WTC11 (cell line): ENCODE results near the gene SMIM41. TPM values are rescaled to one million over a fixed set of nuclear protein-coding genes. Genes with fewer than 3 reads are reported as not detected.
A peak's percentile ranks its signal among the peaks of the same experiment; 100 is the strongest.

Experiments
- ATAC-seq: fragments of 200-7000 bp; cut with Tn5 transposase; 2 replicates; pipeline ENCODE4 v1.10.0; 2021; ENCODE audit warnings: mild to moderate bottlenecking, moderate library complexity
- CTCF ChIA-PET: fragments of 300-600 bp; sonication (Branson Sonifier 250); formaldehyde crosslinking; loops from one replicate; lab custom pipeline; 2021; ENCODE audit warnings: antibody characterized with exemption; lab: Charles Lee
- POLR2A ChIA-PET: fragments of 350-600 bp; sonication (Branson Sonifier 250); formaldehyde crosslinking; loops from one replicate; lab custom pipeline; 2021; ENCODE audit warnings: antibody characterized with exemption; lab: Charles Lee
- DNase-seq: peaks from one replicate; pipeline ENCODE4 v3.0.0; 2021; ENCODE audit warnings: low spot score
- H3K27ac Mint-ChIP-seq: 2 replicates; pipeline ENCODE4 v1.8.0; 2021; ENCODE audit warnings: mixed read lengths
- H3K27me3 Mint-ChIP-seq: 2 replicates; pipeline ENCODE4 v1.8.0; 2021; ENCODE audit warnings: low read depth, mild to moderate bottlenecking, moderate library complexity, mixed read lengths
- H3K36me3 Mint-ChIP-seq: 2 replicates; pipeline ENCODE4 v1.8.0; 2021; ENCODE audit warnings: mixed read lengths
- H3K4me1 Mint-ChIP-seq: 2 replicates; pipeline ENCODE4 v1.8.0; 2022; ENCODE audit warnings: mixed read lengths
- H3K4me3 Mint-ChIP-seq: 2 replicates; pipeline ENCODE4 v1.8.0; 2021; ENCODE audit warnings: mild to moderate bottlenecking, moderate library complexity, mixed read lengths
- H3K9me3 Mint-ChIP-seq: 2 replicates; pipeline ENCODE4 v1.8.0; 2021; ENCODE audit warnings: mixed read lengths
- NR2C2 ChIP-seq: sonication (generic); formaldehyde crosslinking; IDR thresholded peaks from 2 replicates; pipeline ENCODE4 v1.8.0; 2022; ENCODE audit warnings: mild to moderate bottlenecking, missing genetic modification reagents
- RELA ChIP-seq: sonication (generic); formaldehyde crosslinking; IDR thresholded peaks from 2 replicates; pipeline ENCODE4 v1.8.1; 2022; ENCODE audit warnings: missing genetic modification reagents, mild to moderate bottlenecking, borderline replicate concordance
- total RNA-seq: library from RNA; stranded (reverse); gene quantifications from 3 replicates; pipeline ENCODE4 v1.2.3, GENCODE V29; 2021
- TF ChIP-seq, protein P1 (sequence below): fragments of 250-450 bp; sonication (Bioruptor Pico); IDR thresholded peaks from 2 replicates; pipeline ENCODE4 v1.8.0; 2021; ENCODE audit warnings: mild to moderate bottlenecking
- TF ChIP-seq, protein P2 (sequence below): fragments of 250-450 bp; sonication (Bioruptor Pico); IDR thresholded peaks from 2 replicates; pipeline ENCODE4 v2.1.2; 2022; ENCODE audit warnings: mild to moderate bottlenecking, moderate library complexity
- TF ChIP-seq, protein P3 (sequence below): fragments of 250-450 bp; sonication (Bioruptor Pico); IDR thresholded peaks from 2 replicates; pipeline ENCODE4 v1.9.0; 2021; ENCODE audit warnings: mild to moderate bottlenecking
- TF ChIP-seq, protein P4 (sequence below): sonication (generic); formaldehyde crosslinking; IDR thresholded peaks from 2 replicates; pipeline ENCODE4 v1.8.0; 2022; ENCODE audit warnings: missing genetic modification reagents

The SMIM41 gene
- total RNA-seq, 1 experiment from 2014 or later = not detected

DNA sequence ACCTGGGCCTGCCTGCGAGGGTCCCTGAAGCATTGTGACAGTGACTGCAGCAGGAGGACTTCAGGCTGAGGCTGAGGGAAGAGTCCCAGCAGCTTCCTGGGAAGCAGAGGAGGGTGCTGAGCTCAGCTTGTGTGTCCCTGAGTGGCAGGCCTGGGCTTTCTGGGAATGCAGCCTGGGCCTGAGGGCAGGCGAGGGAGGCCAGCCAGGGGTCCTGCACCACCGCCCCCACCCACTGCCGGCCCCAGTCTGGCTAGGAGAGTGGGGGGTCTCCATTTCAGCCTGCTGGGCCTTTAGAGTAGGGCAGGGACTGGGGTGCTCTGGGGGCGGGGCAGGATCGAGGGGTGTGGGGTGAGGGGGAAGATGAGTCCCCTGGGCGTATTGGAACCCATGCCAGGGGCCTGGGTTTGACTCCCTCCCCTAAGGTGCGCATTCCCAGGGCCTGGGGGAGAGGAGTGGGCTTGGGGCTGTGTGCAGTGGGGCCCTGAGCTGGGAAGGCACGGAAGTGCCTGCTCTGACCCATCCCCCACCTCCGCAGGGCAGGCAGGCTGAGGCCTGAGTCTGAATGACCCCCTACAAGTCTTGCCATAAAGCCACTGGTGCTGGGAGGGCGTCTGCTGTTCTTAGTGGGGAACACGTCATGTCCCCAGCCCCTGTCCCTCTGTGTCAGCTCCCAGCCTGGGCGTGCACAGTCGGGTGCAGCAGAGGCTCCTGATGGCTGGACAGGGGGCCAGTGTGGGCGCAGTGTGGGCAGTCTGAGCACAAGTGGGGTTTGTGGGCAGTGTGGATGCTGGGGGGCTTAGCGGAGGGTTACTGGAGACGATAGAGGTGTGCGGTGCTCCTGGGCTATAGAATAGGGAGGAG is 66.0 kb downstream of the SMIM41 start:
- Mint-ChIP-seq H3K4me3 (no peak overlapping the region), H3K27me3 (no peaks in the 10 kb centered on the region), H3K27ac (no peak overlapping the region), H3K36me3 (no peaks in the 10 kb centered on the region), H3K9me3 (no peaks in the 10 kb centered on the region)
- ATAC-seq = no peak
- TF ChIP-seq RELA = no peak
- TF ChIP-seq, protein P1, sequence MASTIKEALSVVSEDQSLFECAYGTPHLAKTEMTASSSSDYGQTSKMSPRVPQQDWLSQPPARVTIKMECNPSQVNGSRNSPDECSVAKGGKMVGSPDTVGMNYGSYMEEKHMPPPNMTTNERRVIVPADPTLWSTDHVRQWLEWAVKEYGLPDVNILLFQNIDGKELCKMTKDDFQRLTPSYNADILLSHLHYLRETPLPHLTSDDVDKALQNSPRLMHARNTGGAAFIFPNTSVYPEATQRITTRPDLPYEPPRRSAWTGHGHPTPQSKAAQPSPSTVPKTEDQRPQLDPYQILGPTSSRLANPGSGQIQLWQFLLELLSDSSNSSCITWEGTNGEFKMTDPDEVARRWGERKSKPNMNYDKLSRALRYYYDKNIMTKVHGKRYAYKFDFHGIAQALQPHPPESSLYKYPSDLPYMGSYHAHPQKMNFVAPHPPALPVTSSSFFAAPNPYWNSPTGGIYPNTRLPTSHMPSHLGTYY = no peak
- TF ChIP-seq, protein P2, sequence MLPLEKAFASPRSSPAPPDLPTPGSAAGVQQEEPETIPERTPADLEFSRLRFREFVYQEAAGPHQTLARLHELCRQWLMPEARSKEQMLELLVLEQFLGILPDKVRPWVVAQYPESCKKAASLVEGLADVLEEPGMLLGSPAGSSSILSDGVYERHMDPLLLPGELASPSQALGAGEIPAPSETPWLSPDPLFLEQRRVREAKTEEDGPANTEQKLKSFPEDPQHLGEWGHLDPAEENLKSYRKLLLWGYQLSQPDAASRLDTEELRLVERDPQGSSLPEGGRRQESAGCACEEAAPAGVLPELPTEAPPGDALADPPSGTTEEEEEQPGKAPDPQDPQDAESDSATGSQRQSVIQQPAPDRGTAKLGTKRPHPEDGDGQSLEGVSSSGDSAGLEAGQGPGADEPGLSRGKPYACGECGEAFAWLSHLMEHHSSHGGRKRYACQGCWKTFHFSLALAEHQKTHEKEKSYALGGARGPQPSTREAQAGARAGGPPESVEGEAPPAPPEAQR = no peak
- TF ChIP-seq, all 79 proteins: peak for 0
- ChIA-PET CTCF (interaction anchor here (1.0 to 3.6 kb wide), 10 partner anchors 22 to 216 kb away, joined by 3 to 27 read pairs (median 5); no protein-coding TSS in a partner anchor), POLR2A (no interaction called here)
- H3K4me1 Mint-ChIP-seq = peaks cover 42% of the 10 kb centered on the region
- no peak for DNase-seq

DNA sequence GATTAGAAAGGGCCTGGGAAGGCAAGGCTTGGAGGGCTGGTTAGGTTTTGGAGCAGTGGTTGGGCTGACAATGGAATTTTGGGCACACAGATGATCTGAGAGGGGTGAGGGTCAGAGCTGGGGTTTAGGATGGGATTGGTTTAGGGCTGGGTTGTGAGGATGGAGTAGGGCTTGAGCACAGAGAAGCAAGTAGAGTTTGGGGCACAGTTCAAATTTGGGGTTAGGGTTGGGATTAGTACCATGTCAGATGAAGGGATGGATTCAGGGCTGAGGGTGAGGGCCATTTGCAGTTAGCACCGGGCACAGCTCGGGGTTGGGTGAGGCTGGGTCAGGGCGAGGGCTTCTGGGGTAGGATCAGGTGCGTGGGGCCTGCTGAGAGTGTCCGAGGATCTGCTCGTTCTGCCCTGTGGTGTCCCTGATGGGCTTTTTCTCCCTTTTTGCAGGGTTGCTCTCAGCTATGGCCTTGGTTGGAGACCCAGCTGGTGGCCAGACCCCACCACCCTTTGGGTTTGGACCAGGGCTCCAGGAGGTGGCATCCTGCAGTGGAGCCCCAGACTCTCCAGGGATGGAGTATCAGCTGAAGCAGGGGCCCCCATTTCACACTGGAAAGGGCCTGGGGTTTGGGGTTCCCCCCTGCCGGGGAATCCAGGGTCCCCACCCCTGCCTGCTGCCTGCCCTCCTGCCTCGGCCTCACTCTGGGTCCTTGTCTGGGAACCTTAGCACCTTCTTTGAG is 66.8 kb downstream of the SMIM41 start:
- peak overlapping the region; percentile 9; the same call in 1 of the 2 replicates for H3K27ac Mint-ChIP-seq
- CTCF ChIA-PET = interaction anchor here (0.6 to 3.6 kb wide), 14 partner anchors 11 to 724 kb away, joined by 3 to 29 read pairs (median 4); no protein-coding TSS in a partner anchor
- H3K36me3 Mint-ChIP-seq = no peaks in the 10 kb centered on the region
- TF ChIP-seq, protein P2 = no peak
- TF ChIP-seq NR2C2 = no peak
- TF ChIP-seq, protein P3, sequence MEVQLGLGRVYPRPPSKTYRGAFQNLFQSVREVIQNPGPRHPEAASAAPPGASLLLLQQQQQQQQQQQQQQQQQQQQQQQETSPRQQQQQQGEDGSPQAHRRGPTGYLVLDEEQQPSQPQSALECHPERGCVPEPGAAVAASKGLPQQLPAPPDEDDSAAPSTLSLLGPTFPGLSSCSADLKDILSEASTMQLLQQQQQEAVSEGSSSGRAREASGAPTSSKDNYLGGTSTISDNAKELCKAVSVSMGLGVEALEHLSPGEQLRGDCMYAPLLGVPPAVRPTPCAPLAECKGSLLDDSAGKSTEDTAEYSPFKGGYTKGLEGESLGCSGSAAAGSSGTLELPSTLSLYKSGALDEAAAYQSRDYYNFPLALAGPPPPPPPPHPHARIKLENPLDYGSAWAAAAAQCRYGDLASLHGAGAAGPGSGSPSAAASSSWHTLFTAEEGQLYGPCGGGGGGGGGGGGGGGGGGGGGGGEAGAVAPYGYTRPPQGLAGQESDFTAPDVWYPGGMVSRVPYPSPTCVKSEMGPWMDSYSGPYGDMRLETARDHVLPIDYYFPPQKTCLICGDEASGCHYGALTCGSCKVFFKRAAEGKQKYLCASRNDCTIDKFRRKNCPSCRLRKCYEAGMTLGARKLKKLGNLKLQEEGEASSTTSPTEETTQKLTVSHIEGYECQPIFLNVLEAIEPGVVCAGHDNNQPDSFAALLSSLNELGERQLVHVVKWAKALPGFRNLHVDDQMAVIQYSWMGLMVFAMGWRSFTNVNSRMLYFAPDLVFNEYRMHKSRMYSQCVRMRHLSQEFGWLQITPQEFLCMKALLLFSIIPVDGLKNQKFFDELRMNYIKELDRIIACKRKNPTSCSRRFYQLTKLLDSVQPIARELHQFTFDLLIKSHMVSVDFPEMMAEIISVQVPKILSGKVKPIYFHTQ (CRISPR knock-in tag) = no peak
- TF ChIP-seq, protein P4, sequence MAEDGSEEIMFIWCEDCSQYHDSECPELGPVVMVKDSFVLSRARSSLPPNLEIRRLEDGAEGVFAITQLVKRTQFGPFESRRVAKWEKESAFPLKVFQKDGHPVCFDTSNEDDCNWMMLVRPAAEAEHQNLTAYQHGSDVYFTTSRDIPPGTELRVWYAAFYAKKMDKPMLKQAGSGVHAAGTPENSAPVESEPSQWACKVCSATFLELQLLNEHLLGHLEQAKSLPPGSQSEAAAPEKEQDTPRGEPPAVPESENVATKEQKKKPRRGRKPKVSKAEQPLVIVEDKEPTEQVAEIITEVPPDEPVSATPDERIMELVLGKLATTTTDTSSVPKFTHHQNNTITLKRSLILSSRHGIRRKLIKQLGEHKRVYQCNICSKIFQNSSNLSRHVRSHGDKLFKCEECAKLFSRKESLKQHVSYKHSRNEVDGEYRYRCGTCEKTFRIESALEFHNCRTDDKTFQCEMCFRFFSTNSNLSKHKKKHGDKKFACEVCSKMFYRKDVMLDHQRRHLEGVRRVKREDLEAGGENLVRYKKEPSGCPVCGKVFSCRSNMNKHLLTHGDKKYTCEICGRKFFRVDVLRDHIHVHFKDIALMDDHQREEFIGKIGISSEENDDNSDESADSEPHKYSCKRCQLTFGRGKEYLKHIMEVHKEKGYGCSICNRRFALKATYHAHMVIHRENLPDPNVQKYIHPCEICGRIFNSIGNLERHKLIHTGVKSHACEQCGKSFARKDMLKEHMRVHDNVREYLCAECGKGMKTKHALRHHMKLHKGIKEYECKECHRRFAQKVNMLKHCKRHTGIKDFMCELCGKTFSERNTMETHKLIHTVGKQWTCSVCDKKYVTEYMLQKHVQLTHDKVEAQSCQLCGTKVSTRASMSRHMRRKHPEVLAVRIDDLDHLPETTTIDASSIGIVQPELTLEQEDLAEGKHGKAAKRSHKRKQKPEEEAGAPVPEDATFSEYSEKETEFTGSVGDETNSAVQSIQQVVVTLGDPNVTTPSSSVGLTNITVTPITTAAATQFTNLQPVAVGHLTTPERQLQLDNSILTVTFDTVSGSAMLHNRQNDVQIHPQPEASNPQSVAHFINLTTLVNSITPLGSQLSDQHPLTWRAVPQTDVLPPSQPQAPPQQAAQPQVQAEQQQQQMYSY (CRISPR knock-in tag) = no peak
- H3K4me3 Mint-ChIP-seq = no peak overlapping the region
- H3K27me3 Mint-ChIP-seq = no peaks in the 10 kb centered on the region
- no peaks in the 10 kb centered on the region for H3K9me3 Mint-ChIP-seq
- ATAC-seq (no peak), DNase-seq (no peak)
- H3K4me1 Mint-ChIP-seq = peaks cover 36% of the 10 kb centered on the region
- POLR2A ChIA-PET = no interaction called here
